GM19397 (cell line): ENCODE results near the gene TRPV2.
"Not testable (repeated sequence)": the region's sequence is repeated elsewhere in the genome, so short reads cannot be mapped to it uniquely, and the experiment has no call there.

Experiments used
- ATAC-seq: cut with Tn5 transposase; IDR thresholded peaks from one replicate; pipeline ENCODE4 v1.9.1; 2021; ENCODE audit warnings: mild to moderate bottlenecking, moderate library complexity; ENCODE audit not compliant: unreplicated experiment

Gene TRPV2, protein sequence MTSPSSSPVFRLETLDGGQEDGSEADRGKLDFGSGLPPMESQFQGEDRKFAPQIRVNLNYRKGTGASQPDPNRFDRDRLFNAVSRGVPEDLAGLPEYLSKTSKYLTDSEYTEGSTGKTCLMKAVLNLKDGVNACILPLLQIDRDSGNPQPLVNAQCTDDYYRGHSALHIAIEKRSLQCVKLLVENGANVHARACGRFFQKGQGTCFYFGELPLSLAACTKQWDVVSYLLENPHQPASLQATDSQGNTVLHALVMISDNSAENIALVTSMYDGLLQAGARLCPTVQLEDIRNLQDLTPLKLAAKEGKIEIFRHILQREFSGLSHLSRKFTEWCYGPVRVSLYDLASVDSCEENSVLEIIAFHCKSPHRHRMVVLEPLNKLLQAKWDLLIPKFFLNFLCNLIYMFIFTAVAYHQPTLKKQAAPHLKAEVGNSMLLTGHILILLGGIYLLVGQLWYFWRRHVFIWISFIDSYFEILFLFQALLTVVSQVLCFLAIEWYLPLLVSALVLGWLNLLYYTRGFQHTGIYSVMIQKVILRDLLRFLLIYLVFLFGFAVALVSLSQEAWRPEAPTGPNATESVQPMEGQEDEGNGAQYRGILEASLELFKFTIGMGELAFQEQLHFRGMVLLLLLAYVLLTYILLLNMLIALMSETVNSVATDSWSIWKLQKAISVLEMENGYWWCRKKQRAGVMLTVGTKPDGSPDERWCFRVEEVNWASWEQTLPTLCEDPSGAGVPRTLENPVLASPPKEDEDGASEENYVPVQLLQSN

GRCh38 chr17:16415031-16415924 is at the start of gene TRPV2:
Gene TRPV2, plus strand, starts transcription at chr17:16415571. Its CDS starts 2,098 bp downstream, at chr17:16417669.
- ATAC-seq: no peak

GRCh38 chr17:16371742-16372141 is 43.6 kb upstream of the TRPV2 start:
- ATAC-seq: no peak

- no peak for ATAC-seq
Observed at GRCh38 chr17:16374146-16374938, 41.0 kb upstream of the TRPV2 start.

DNA sequence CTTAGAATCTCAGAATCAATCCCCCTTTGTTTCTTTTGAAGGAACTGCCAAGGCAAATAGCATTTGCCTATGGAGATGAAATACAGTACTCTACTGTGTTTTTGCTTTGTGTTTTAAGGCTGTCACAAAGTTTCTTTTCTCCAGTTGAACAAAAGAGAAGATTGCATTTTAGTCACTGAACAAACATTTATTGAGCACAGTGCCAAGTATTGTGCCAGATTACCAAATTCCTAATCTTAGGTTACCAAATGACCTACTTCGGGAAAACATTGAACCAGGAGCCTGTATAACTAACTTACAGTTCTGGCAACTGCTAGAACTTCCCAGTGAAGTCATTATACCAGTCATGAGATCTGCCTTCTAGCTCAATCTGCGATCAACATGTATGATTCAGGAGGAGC is 37.4 kb upstream of the TRPV2 start:
- no peak for ATAC-seq

- no peak for ATAC-seq
Observed at GRCh38 chr17:16378636-16379282, 36.6 kb upstream of the TRPV2 start.

DNA sequence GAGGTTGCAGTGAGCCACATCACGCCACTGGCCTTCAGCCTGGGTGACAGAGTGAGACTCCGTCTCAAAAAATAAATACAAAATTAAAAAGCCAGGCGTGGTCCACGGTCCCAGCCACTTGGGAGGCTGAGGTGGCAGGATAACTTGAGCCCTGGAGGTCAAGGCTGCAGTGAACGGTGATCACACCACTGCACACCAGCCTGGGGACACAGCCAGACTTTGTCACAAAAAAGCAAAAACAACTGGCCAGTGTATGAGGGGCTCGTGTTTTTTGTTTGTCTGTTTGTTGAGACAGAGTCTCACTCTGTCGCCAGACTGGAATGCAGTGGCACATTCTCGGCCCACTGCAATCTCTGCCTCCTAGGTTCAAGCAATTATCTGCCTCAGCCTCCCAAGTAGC is 35.7 kb upstream of the TRPV2 start:
- no peak for ATAC-seq

DNA sequence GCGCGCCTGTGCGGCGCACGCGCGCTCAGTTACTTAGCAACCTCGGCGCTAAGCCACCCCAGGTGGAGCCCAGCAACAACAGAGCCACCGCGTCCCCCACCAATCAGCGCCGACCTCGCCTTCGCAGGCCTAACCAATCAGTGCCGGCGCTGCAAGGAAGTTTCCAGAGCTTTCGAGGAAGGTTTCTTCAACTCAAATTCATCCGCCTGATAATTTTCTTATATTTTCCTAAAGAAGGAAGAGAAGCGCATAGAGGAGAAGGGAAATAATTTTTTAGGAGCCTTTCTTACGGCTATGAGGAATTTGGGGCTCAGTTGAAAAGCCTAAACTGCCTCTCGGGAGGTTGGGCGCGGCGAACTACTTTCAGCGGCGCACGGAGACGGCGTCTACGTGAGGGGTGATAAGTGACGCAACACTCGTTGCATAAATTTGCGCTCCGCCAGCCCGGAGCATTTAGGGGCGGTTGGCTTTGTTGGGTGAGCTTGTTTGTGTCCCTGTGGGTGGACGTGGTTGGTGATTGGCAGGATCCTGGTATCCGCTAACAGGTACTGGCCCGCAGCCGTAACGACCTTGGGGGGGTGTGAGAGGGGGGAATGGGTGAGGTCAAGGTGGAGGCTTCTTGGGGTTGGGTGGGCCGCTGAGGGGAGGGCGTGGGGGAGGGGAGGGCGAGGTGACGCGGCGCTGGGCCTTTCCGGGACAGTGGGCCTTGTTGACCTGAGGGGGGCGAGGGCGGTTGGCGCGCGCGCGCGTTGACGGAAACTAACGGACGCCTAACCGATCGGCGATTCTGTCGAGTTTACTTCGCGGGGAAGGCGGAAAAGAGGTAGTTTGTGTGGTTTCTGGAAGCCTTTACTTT is 34.5 kb upstream of the TRPV2 start, which contains the start of gene UBB:
UBB (plus strand) TSS at position 452 of the 856 bp plus-strand sequence. CDS start 817 bp downstream, outside the sequence.
- ATAC-seq: peak; percentile 93

- ATAC-seq: no peak
Observed at GRCh38 chr17:16381496-16381820, 33.9 kb upstream of the TRPV2 start.

DNA sequence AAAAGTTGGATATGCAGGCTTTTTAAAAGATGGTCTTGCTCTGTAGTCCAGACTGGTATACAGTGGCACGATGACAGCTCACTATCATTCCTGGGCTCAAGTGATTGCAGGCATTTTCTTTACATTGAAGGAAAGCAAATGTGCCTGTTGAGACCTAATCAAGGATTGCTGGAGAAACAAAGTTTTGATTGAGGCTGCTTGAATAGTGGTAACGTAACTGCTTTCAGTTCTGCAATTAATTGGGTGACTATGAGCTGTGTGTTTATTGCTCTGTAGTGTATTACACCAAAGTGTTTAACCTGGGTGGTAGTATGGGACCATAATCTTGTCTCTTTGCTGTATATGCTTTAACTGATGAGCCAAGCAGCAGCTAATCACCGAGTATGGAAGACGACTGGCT is 32.2 kb upstream of the TRPV2 start:
- ATAC-seq: no peak

DNA sequence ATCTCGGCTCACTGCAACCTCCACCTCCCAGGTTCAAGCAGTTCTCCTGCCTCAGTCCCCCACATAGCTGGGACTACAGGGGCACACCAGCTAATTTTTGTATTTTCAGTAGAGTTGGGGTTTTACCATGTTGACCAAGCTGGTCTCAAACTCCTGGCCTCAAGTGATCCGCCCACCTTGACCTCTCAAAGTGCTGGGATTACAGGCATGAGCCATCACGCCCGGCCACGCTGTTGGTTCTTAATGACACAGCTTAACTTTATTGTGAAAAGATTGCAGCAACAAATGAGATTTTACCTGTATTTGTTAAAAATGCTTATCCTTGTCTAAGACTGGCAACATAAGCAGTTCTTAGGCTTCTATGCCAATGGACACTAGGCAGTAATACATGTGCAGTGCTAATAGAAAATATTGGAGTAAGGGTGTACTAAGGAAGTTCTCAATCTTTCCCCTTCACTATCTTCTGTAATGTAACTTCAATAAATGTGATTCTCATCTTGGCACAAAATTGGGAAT is 31.5 kb upstream of the TRPV2 start:
- no peak for ATAC-seq

- ATAC-seq: no peak
Observed at GRCh38 chr17:16384557-16384956, 30.8 kb upstream of the TRPV2 start.

GRCh38 chr17:16386126-16386507 is 29.3 kb upstream of the TRPV2 start:
- ATAC-seq: not testable (repeated sequence)

DNA sequence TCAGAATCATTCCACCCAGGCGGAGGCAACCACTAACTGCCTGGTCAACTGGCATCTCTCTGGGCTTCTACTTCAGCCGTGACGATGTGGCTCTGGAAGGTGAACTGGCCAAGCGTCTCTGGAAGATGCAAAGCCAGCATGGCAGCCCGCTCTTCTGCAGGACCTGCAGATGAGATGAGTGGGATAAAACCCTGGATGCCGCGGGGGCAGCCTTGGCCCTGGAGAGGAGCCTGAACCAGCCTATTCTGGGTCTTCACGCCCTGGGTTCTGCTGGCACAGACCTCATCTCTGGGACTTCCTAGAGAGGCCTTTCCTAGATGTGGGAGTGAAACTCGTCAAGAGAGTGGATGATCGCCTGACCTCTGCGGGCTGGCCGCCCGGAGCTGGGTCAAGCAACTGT is 23.9 kb upstream of the TRPV2 start:
- ATAC-seq: no peak

DNA sequence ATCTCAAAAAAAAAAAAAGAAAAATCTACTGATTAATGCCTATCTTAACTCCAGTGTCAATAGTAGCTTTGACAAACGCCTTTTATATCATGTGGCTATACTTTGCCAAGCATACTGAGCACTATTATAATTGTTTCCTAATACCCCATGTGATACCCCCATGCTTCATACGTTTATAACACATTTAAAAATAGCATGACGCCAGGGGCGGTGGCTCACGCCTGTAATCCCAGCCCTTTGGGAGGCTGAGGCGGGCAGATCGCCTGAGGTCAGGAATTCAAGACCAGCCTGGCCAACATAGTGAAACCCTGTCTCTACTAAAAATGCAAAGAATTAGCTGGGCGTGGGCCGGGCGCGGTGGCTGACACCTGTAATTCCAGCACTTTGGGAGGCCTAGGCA is 22.9 kb upstream of the TRPV2 start:
- ATAC-seq: not testable (repeated sequence)

DNA sequence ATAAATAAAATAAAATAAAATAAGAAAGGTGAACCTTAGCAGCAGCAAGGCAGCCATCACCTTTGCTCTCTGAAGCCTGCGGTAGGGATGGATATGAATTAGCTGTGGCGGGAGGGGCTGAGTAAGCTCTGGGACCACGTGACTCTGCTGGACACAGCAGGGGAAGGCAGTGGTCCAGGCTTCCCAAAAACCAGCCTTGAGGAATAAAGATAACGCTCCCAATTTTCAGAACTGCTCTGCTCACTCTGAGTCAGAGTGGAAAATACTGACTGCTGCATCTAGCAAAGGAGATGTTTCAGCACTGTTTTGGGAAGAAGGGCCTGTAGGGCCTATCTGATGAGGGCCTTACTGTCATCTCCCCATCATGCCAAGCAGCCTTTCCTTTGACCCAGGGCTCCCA is 19.5 kb upstream of the TRPV2 start:
- not testable (repeated sequence) for ATAC-seq

DNA sequence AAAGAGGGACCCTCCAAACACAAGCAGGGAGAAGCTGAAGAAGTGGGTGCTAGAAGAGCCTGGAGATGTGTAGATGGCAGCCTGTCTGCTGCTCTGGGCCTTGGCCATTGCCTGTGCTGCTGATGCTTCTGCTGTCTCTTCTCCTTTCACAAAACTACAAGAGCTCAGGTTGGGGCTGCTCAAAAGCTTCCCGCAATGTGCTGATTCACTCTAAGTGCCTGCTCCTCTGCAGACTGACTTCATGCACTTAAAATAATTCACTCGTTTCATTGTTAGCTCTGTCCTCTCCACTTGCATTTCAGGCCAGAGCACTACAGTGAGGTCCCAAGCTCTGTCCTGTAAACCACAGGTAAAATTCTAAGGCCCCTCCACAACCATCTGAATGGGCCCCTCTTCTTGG is 18.7 kb upstream of the TRPV2 start:
- not testable (repeated sequence) for ATAC-seq

DNA sequence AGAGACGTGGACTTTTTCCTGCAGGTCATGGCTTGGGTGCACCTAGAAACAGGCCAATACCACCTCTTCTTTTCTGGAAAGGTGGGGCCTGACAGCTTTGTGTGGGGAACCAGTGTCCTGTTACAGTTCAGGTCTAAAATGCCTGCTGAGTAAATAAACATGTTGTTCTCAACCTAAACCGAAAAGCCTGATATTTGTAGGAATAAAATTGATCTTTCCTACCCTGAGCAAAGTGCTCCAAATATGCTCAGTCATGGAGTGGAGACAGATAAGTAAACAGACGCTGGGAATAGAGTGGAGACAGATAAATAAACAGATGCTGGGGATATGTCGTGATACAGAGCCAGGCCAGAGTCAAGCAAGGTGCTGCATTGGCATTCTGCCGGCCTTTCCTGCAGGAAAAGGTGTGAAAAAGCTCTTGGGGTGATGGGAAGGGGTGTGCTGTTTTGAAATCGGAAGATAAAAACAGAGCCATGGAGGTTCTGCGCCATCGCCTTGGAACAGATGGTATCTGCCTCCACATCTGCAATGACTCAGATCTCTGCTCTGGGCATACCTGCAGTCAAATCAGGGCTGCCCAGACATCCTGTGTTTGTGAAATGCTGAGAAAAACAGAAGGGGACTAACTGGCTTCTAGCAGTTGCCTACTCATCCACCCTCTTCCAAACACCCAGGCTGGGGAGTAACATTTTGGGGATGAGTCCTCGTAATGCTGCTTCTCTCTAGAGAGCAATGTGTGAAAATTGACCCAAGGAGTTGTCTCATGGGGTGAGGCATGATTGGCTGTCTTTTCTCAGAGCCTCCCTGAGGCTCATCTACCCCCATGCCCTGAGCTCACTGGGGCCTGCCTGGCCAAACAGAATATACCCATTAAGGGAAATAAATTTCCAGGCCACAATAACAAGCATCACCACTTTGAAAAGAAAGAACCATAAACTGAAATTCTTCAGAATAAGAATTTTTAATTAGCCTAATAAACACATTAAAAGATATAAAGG is 16.8 kb upstream of the TRPV2 start:
- ATAC-seq: peak; percentile 84
